ENCODE results near the gene SUSD4. TPM values are rescaled to one million over a fixed set of nuclear protein-coding genes. Genes with fewer than 3 reads are reported as not detected.

The SUSD4 gene
- total RNA-seq (2022; extraction: Qiagen RNA extraction), result 0.57 to 0.91 TPM (median 0.77 TPM) in 5 replicates

GRCh38 chr1:223363856-223364684 is at the start of gene SUSD4:
Gene SUSD4, minus strand, starts transcription at chr1:223364176. Its CDS starts 751 bp downstream, at chr1:223363425.

GRCh38 chr1:223393275-223394214 is 29.6 kb upstream of the SUSD4 start, which contains the start of gene CCDC185:
Gene CCDC185, plus strand, starts transcription at chr1:223393415. Its CDS starts 61 bp downstream, at chr1:223393476.

Other genes starting within 250 kb of the SUSD4 start
- 0.11 to 0.18 TPM (median 0.17 TPM) in 5 replicates for gene TLR5, start 220.9 kb downstream of the SUSD4 start, total RNA-seq (2022; extraction: Qiagen RNA extraction)
- not detected in 5 replicates for gene CCDC185, start 29.2 kb upstream of the SUSD4 start, total RNA-seq (2022; extraction: Qiagen RNA extraction)

Data from A549 treated with Hydrocortisone at 1 μM for 4 hours (cell line).